T-helper 9 cell (primary cell): ENCODE measurements around the gene ZNF133.

ENCODE experiments used
- DNase-seq: peaks from one replicate; pipeline ENCODE4 v3.0.0-alpha.2; 2020

ZNF133 gene

DNA sequence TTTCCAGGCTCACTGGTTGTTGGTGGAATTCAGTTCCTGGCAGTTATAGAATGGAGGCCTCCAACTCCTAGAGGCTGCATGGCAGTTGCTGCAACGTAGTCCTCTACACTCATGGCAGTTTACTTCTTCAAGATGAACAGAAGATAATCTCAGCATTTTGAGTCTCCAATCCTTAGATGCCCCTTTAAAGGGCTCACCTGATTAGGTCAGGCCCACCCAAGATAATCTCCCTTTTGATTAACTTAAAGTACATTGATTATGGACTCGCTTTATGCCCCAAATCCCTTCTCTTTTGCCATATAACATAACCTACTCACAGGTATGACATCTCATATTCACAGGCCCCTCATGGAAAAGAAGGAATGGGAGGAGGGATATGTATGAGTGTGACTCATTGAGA lies 76.4 kb downstream of the ZNF133 start:
- DNase-seq: no peak
